ENCODE results near the gene ECE2. TPM values are rescaled to one million over a fixed set of nuclear protein-coding genes. Genes with fewer than 3 reads are reported as not detected.
A peak's percentile ranks its signal among the peaks of the same experiment; 100 is the strongest.
"Not testable (repeated sequence)": the region's sequence is repeated elsewhere in the genome, so short reads cannot be mapped to it uniquely, and the experiment has no call there.

ECE2 gene
- total RNA-seq, 1 experiment from 2014 or later = not detected

- Histone ChIP-seq H3K27me3 (replicated peaks; ENCODE audit: insufficient read depth, low read depth, low read length, poor library complexity) (peaks cover 25% of the 10 kb centered on the region), H3K27ac (ENCODE audit: low read depth, low read length, poor library complexity, severe bottlenecking) (no peak within 1 kb of the TSS), H3K9me3 (ENCODE audit: low read depth, low read length, poor library complexity, severe bottlenecking) (no peaks in the 10 kb centered on the region), H3K4me1 (ENCODE audit: insufficient read depth, low read length, poor library complexity, severe bottlenecking) (peaks cover 11% of the 10 kb centered on the region), H3K36me3 (ENCODE audit: insufficient read depth, low read length, poor library complexity, severe bottlenecking) (no peaks in the 10 kb centered on the region), H3K4me3 (ENCODE audit: low read depth, low read length, poor library complexity, severe bottlenecking) (peak within 1 kb of the TSS; percentile 51)
- DNase-seq (ENCODE audit: low spot score) = peak; percentile 66
- CTCF ChIA-PET = interaction anchor here (0.6 kb wide), 1 partner anchor 34 kb away, joined by 5 read pairs; no protein-coding TSS in a partner anchor
- TF ChIP-seq CTCF (conservative IDR thresholded peaks at IDR 0.05; ENCODE audit: low read depth, low read length) (no peak), EZH2 (IDR thresholded peaks at IDR 0.05; ENCODE audit: borderline replicate concordance, low read depth, low read length, poor library complexity, severe bottlenecking) (no peak)
- intact Hi-C loops (cut with micrococcal nuclease; ENCODE audit: unreplicated experiment) = no loop called here
- no TSS peak for BruUV-seq (replicated peaks)
- POLR2A ChIA-PET (ENCODE audit: low non-redundant PET) = interaction anchor here (0.7 kb wide), 1 partner anchor 368 kb away, joined by 9 read pairs; no protein-coding TSS in a partner anchor
These were observed 14.5 kb upstream of the ECE2 start, which contains the start of gene CAMK2N2 for GRCh38 chr3:184261270-184261853. TSS of gene CAMK2N2 (minus strand) at chr3:184261553. CDS start at chr3:184261285, 268 bp downstream.

GRCh38 chr3:184261854-184262763 is 13.7 kb upstream of the ECE2 start:
- H3K9me3 ChIP-seq (ENCODE audit: low read depth, low read length, poor library complexity, severe bottlenecking) = no peaks in the 10 kb centered on the region
- H3K27me3 ChIP-seq (replicated peaks; ENCODE audit: insufficient read depth, low read depth, low read length, poor library complexity) = peaks cover 25% of the 10 kb centered on the region
- no peak overlapping the region for H3K27ac ChIP-seq (ENCODE audit: low read depth, low read length, poor library complexity, severe bottlenecking)
- ChIA-PET POLR2A (ENCODE audit: low non-redundant PET) (no interaction called here), CTCF (interaction anchor here (0.6 kb wide), 1 partner anchor 12 kb away, joined by 11 read pairs; no protein-coding TSS in a partner anchor)
- H3K4me1 ChIP-seq (ENCODE audit: insufficient read depth, low read length, poor library complexity, severe bottlenecking) = peaks cover 11% of the 10 kb centered on the region
- H3K36me3 ChIP-seq (ENCODE audit: insufficient read depth, low read length, poor library complexity, severe bottlenecking) = no peaks in the 10 kb centered on the region
- H3K4me3 ChIP-seq (ENCODE audit: low read depth, low read length, poor library complexity, severe bottlenecking) = peak overlapping the region; percentile 51
- TF ChIP-seq EZH2 (IDR thresholded peaks at IDR 0.05; ENCODE audit: borderline replicate concordance, low read depth, low read length, poor library complexity, severe bottlenecking) = no peak
- BruUV-seq (replicated peaks) = no TSS peak
- peak; percentile 37 for DNase-seq (ENCODE audit: low spot score)
- intact Hi-C loops (cut with micrococcal nuclease; ENCODE audit: unreplicated experiment) = no loop called here

GRCh38 chr3:184262764-184263179 is 13.1 kb upstream of the ECE2 start:
- no TSS peak for BruUV-seq (replicated peaks)
- Histone ChIP-seq H3K27ac (ENCODE audit: low read depth, low read length, poor library complexity, severe bottlenecking) (no peak overlapping the region), H3K36me3 (ENCODE audit: insufficient read depth, low read length, poor library complexity, severe bottlenecking) (no peaks in the 10 kb centered on the region), H3K9me3 (ENCODE audit: low read depth, low read length, poor library complexity, severe bottlenecking) (no peaks in the 10 kb centered on the region), H3K4me1 (ENCODE audit: insufficient read depth, low read length, poor library complexity, severe bottlenecking) (peaks cover 11% of the 10 kb centered on the region), H3K4me3 (ENCODE audit: low read depth, low read length, poor library complexity, severe bottlenecking) (peak overlapping the region; percentile 51), H3K27me3 (replicated peaks; ENCODE audit: insufficient read depth, low read depth, low read length, poor library complexity) (peaks cover 25% of the 10 kb centered on the region)
- CTCF ChIA-PET = interaction anchor here (0.6 kb wide), 1 partner anchor 13 kb away, joined by 11 read pairs; no protein-coding TSS in a partner anchor
- intact Hi-C loops (cut with micrococcal nuclease; ENCODE audit: unreplicated experiment) = no loop called here
- POLR2A ChIA-PET (ENCODE audit: low non-redundant PET) = no interaction called here
- no peak for DNase-seq (ENCODE audit: low spot score)
- TF ChIP-seq EZH2 (IDR thresholded peaks at IDR 0.05; ENCODE audit: borderline replicate concordance, low read depth, low read length, poor library complexity, severe bottlenecking) (no peak), CTCF (conservative IDR thresholded peaks at IDR 0.05; ENCODE audit: low read depth, low read length) (no peak)

- CTCF ChIA-PET; H3K4me1 ChIP-seq (ENCODE audit: insufficient read depth, low read length, poor library complexity, severe bottlenecking); BruUV-seq (replicated peaks); intact Hi-C loops (cut with micrococcal nuclease; ENCODE audit: unreplicated experiment); DNase-seq (ENCODE audit: low spot score); H3K4me3 ChIP-seq (ENCODE audit: low read depth, low read length, poor library complexity, severe bottlenecking); H3K27ac ChIP-seq (ENCODE audit: low read depth, low read length, poor library complexity, severe bottlenecking); POLR2A ChIA-PET (ENCODE audit: low non-redundant PET); H3K36me3 ChIP-seq (ENCODE audit: insufficient read depth, low read length, poor library complexity, severe bottlenecking); H3K9me3 ChIP-seq (ENCODE audit: low read depth, low read length, poor library complexity, severe bottlenecking): not testable (repeated sequence)
- H3K27me3 ChIP-seq (replicated peaks; ENCODE audit: insufficient read depth, low read depth, low read length, poor library complexity) = peaks cover 11% of the 10 kb centered on the region
These were observed 8.6 kb upstream of the ECE2 start for GRCh38 chr3:184267249-184267648.

Measured in A673 (cell line).